Measurements from ENCODE around the gene UBALD2. TPM values are rescaled to one million over a fixed set of nuclear protein-coding genes. Genes with fewer than 3 reads are reported as not detected.

UBALD2 gene
- total RNA-seq, 1 donor from 2014 or later, result 26.3 TPM

DNA sequence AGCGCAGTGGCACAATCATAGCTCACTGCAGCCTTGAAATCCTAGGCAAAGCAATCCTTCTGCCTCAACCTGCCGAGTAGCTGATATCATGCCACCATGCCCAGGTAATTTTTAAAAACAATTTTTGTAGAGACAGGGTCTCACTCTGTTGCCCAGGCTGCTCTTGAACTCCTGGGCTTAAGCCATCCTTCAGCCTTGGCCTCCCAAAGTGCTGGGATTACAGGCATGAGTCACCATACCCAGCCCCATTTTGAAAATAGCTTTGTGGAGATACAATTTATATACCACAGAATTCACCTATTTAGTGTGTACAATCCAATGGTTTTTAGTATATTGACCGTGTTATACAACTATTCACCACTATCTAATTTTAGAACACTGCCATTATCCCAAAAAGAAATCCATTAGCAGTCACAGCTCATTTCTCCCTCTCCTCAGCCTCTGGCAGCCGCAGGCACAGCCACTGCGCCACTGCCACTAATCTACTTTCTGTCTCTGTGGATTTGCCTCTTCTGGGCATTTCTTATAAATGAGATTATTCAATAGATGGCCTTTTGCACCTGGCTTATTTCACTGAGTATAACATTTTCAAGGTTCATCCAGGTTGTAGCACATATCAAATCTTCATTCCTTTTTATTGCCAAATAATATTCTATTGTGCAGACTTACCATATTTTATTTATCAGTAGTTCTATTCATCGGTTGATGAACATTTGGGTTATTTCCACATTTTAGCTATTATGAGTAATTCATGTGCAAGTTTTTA lies 31.4 kb upstream of the UBALD2 start:
- TF ChIP-seq CTCF (conservative IDR thresholded peaks at IDR 0.05; ENCODE audit: low read depth, low read length), result no peak
- no peak for DNase-seq (ENCODE audit: low read depth)
- no peak overlapping the region for H3K4me3 ChIP-seq (ENCODE audit: low read depth, low read length)

- H3K4me3 ChIP-seq (ENCODE audit: low read depth, low read length), result no peak overlapping the region
- TF ChIP-seq CTCF (conservative IDR thresholded peaks at IDR 0.05; ENCODE audit: low read depth, low read length), result no peak
- no peak for DNase-seq (ENCODE audit: low read depth)
Measured at GRCh38 chr17:76234354-76234679, 30.8 kb upstream of the UBALD2 start.

DNA sequence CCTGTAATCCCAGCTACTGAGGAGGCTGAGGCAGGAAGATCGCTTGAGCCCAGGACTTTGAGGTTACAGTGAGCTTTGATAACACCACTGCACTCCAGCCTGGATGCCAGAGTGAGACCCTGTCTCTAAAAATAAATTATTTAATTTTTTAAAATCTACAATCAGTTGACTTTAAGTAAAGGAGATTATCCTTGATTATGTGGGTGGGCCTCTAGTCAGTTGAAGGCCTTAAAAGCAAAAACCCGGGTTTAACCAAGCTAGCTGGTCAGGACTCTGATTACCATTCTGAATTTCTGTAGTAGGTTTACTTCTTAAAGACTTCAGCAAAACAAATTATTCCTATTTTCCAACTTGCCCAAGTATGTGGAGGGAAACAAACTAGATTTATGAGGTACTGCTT lies 29.3 kb upstream of the UBALD2 start:
- no peak overlapping the region for H3K4me3 ChIP-seq (ENCODE audit: low read depth, low read length)
- DNase-seq (ENCODE audit: low read depth), result no peak
- TF ChIP-seq CTCF (conservative IDR thresholded peaks at IDR 0.05; ENCODE audit: low read depth, low read length), result no peak

GRCh38 chr17:76236603-76237002 lies 28.5 kb upstream of the UBALD2 start:
- no peak for DNase-seq (ENCODE audit: low read depth)
- no peak overlapping the region for H3K4me3 ChIP-seq (ENCODE audit: low read depth, low read length)
- no peak for TF ChIP-seq CTCF (conservative IDR thresholded peaks at IDR 0.05; ENCODE audit: low read depth, low read length)

- no peak for DNase-seq (ENCODE audit: low read depth)
- no peak for TF ChIP-seq CTCF (conservative IDR thresholded peaks at IDR 0.05; ENCODE audit: low read depth, low read length)
- no peak overlapping the region for H3K4me3 ChIP-seq (ENCODE audit: low read depth, low read length)
Measured at GRCh38 chr17:76237859-76238313, 27.3 kb upstream of the UBALD2 start.

- DNase-seq (ENCODE audit: low read depth), result no peak
Measured at GRCh38 chr17:76238847-76239537, 26.2 kb upstream of the UBALD2 start.

More at GRCh38 chr17:76238847-76239537, 26.2 kb upstream of the UBALD2 start:
- TF ChIP-seq CTCF (conservative IDR thresholded peaks at IDR 0.05; ENCODE audit: low read depth, low read length), result no peak
- H3K4me3 ChIP-seq (ENCODE audit: low read depth, low read length), result peak overlapping the region; percentile 65

Measured in epithelial cell of proximal tubule (primary cell).